Right cardiac atrium (tissue), 5 donors: ENCODE results near the gene HAUS8. TPM values are rescaled to one million over a fixed set of nuclear protein-coding genes. Genes with fewer than 3 reads are reported as not detected.
"Not testable (repeated sequence)": the region's sequence is repeated elsewhere in the genome, so short reads cannot be mapped to it uniquely, and the experiment has no call there.

ENCODE experiments used
- ATAC-seq, 2 donors: fragments of 200-7000 bp; cut with Tn5 transposase; one replicate each; pipeline versions ENCODE4 v1.8.0 to v1.9.1; 2020; ENCODE audit warnings: moderate library complexity in 2 of 2, mild to moderate bottlenecking in 1 of 2
- DNase-seq, 3 donors: peaks; one replicate each; pipeline ENCODE4 v3.0.0-alpha.2; 2020
- H3K27ac ChIP-seq: one replicate; pipeline ENCODE4 v1.5.1; 2013; ENCODE audit warnings: mild to moderate bottlenecking, low read length, control low read depth, moderate library complexity
- H3K27me3 ChIP-seq: one replicate; pipeline ENCODE4 v1.6.1; 2013; ENCODE audit not compliant: control insufficient read depth, insufficient read depth
- H3K4me1 ChIP-seq: one replicate; pipeline ENCODE4 v1.6.1; 2013; ENCODE audit warnings: low read length; ENCODE audit not compliant: control insufficient read depth, insufficient read depth
- H3K4me3 ChIP-seq: one replicate; pipeline ENCODE4 v1.5.1; 2013; ENCODE audit warnings: low read length, control low read depth
- H3K9me3 ChIP-seq: one replicate; pipeline ENCODE4 v1.6.1; 2013; ENCODE audit warnings: low read length; ENCODE audit not compliant: control insufficient read depth
- WGBS: extraction: QIAGEN DNeasy Blood & Tissue Kit; methylation state at CpG from one replicate; pipeline ENCODE4 v1.1.7; 2013; 5-methylcytosine and 5-hydroxymethylcytosine counted together
- intact Hi-C, 4 donors: fragments of 100-400 bp; cut with DNase I; formaldehyde crosslinking; loops; one replicate each; pipeline versions ENCODE4 v1.11.0 to v1.14.0; 2022 to 2023
- polyA plus RNA-seq: library from polyadenylated mRNA; stranded (reverse); fragments of 200-250 nt; gene quantifications from one replicate; pipeline ENCODE4 v1.2.3, GENCODE V29; 2013
- total RNA-seq, 4 donors: library from RNA; stranded (reverse); fragmentation: NEBNext Ultra II Directional; extraction: Animal tissue kit (Norgen Biotek cat#: 25700); gene quantifications; one replicate each; pipeline ENCODE4 v1.2.1, GENCODE V29; 2021
- donor health status: healthy with polysubstance abuse.
- donor health status: DM: no; HTN: yes; CAD: no.
- donor health status: DM: no; HTN: no; CAD: no.
- donor health status: DM: no; HTN: yes; CAD: no; lungs with severe emphysema.
- donor health status: DM: yes; HTN: yes; CAD: no.

The HAUS8 gene
- total and polyA plus RNA-seq, 5 donors = 3.3 to 6.1 (median 5.1) TPM

DNA sequence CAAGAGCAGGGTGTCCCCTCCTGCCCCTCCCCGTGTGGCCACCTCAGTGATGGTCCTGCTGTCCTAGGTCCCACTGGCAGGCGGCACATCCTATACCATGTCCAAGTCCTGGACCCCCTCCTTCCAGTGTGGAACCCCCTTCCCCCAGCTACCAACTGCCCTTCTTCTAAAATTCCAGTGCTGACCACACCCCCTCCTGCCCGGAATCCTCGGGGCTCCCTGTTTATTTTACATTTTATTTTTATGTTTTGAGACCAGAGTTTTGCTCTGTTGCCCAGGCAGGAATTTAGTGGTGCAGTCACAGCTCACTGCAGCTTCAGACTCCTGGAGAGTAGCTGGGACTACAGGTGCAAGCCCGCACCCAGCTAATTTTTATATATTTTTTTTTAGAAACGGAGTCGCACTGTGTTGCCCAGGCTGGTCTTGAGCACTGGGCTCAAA lies 47.7 kb downstream of the HAUS8 start:
- no peaks in the 10 kb centered on the region for H3K4me1 ChIP-seq
- no peaks in the 10 kb centered on the region for H3K27me3 ChIP-seq
- WGBS = 57% methylated on average over 7 of the region's 7 CpGs
- DNase-seq = no peak
- no peak overlapping the region for H3K4me3 ChIP-seq
- intact Hi-C loops = no loop called here
- ATAC-seq = no peak
- H3K27ac ChIP-seq = no peak overlapping the region
- H3K9me3 ChIP-seq = no peaks in the 10 kb centered on the region

DNA sequence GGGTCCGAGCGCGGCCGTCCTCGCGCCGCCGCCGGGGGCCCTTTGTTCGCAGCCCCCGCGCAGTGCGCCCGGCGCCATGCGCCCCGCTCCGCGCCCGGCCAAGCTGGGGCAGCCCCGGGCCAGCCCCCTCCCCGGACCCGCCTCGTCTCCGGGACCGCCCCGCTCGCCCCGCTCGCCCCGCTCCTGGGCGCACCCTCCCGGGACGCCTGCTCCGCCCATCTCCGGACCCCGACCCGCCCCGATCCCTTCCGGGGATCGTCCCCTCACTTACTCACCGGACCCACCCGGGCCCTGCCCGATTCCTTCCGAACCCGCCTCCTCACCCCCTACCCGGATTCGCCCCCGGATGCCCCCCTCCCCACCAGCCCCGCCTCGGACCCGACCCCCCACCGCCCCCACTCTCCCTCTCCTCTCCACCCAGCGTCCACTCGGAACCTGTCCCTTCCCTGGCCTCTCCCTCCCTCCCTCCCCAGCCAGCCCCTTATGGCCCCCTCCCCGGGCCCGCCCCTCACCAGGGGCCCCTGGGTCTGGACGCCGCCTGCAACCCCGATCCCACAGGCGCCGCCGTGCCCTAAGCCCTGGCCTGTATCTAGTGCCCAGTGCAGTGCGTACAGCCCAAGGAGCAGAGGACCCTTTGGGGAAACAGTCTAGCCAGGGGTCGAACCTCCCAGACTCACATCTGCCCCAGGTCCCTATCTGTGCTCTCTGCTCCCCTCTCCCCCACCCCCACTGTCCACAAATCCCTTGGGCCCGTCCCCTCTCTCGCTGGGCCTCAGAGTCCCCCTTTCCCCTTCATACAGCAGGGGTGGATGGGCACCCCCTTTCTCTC lies 48.3 kb downstream of the HAUS8 start, which contains the start of gene CPAMD8:
TSS of gene CPAMD8 (minus strand) at position 105 of the 829 bp plus-strand sequence. CDS start 168 bp downstream, outside the sequence.
- intact Hi-C loops = no loop called here
- DNase-seq (peak in 1 of 3 donors; percentile 69), ATAC-seq (peak; percentile 46 to 74)
- peak within 1 kb of the TSS; percentile 14 for H3K4me3 ChIP-seq
- no peak within 1 kb of the TSS for H3K27ac ChIP-seq
- 11% methylated on average over 65 of the region's 67 CpGs for WGBS
- no peaks in the 10 kb centered on the region for H3K27me3 ChIP-seq
- no peaks in the 10 kb centered on the region for H3K4me1 ChIP-seq
- no peaks in the 10 kb centered on the region for H3K9me3 ChIP-seq

DNA sequence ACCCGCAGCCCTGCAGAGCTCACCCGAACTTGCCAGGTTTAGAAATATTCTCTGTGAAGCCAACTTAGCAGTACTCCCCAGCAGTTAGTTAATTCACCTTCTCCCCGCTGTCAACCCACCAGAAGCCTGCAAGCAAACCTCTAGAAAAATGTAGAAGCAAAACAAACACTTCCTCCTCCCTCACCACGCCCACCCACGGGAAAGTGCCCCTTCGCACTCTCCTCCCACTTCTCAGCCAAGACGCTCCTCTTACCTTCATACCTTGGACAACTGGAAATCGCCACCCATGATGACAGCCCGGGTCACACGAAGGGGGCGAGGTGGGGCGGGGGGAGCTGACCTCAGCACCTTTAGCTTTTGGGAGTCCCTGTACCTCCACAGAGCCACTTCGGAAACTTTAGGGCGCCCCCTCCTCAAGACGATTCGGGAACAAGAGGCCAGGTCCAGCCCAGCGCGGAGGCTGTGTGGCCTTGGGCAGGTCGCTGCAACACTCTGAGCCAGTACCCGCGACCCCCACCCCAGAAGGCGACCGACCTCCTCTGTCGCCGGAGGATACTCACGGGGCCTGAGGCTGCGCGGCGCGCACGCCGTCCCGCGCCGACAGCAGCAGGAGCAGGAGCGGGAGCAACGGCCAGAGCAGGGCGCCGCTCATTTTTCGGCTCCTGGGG lies 49.1 kb downstream of the HAUS8 start:
- DNase-seq (no peak), ATAC-seq (no peak)
- no peaks in the 10 kb centered on the region for H3K27me3 ChIP-seq
- H3K27ac ChIP-seq = no peak overlapping the region
- no peaks in the 10 kb centered on the region for H3K4me1 ChIP-seq
- H3K4me3 ChIP-seq = peak overlapping the region; percentile 5
- no peaks in the 10 kb centered on the region for H3K9me3 ChIP-seq
- intact Hi-C loops = no loop called here
- under 1% methylated on average over 40 of the region's 40 CpGs for WGBS

DNA sequence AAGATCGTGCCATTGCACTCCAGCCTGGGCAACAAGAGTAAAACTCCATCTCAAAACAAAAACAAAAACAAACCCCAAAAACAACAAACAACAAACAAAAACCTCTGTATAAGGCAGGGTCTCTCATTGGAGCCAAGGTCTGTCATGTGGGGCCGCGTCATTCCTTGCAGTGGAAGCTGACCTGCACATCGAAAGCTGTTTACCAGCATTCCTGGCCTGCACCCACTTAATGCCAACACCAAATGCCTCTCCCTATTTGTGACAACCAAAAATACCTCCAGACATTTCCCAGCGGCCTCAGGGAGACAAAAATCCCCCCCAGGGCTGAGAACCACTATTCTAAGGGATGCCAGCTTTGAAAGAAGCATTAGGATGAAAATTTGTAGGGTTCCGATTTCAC lies 49.9 kb downstream of the HAUS8 start:
- ATAC-seq = no peak
- WGBS = 77% methylated on average over 6 of the region's 6 CpGs
- intact Hi-C loops = no loop called here
- no peaks in the 10 kb centered on the region for H3K9me3 ChIP-seq
- DNase-seq = no peak
- peak overlapping the region; percentile 5 for H3K4me3 ChIP-seq
- no peaks in the 10 kb centered on the region for H3K4me1 ChIP-seq
- H3K27me3 ChIP-seq = no peaks in the 10 kb centered on the region
- no peak overlapping the region for H3K27ac ChIP-seq

DNA sequence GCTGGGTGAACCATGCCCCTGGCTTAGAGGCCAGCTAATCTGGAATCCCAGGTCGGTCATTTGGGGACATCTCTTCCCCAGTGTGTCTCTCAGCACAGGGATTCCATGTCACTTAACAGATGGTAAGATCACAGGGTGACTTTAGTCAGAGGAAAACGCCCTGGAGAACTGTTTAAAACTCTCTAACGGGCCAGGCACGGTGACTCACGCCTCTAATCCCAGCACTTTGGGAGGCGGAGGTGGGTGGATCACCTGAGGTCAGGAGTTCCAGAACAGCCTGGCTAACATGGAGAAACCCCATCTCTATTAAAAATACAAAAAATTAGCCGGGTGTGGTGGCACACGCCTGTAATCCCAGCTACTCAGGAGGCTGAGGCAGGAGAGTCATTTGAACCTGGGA lies 50.3 kb downstream of the HAUS8 start:
- intact Hi-C loops, H3K27me3 ChIP-seq, H3K9me3 ChIP-seq, ATAC-seq, H3K27ac ChIP-seq, H3K4me1 ChIP-seq, H3K4me3 ChIP-seq, DNase-seq: not testable (repeated sequence)
- 88% methylated on average over 8 of the region's 8 CpGs for WGBS

DNA sequence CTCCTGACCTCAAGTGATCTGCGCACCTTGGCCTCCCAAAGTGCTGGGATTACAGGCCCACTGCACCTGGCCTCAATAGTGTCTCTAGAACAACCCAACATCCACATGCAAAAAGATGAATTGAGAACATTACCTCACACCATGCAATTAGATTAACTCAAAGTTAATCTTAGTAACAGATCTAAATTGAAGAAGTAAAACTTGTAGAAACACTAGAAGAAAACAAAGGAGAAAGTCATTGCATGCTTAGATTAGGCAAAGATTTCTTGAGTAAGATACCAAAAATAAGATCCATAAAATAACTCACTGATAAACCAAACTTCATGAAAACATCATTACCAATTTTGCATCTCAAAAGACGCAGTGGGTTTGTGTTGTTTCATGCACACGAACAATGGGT lies 51.4 kb downstream of the HAUS8 start:
- Histone ChIP-seq H3K4me3 (no peak overlapping the region), H3K9me3 (no peaks in the 10 kb centered on the region), H3K27ac (no peak overlapping the region), H3K27me3 (no peaks in the 10 kb centered on the region), H3K4me1 (no peaks in the 10 kb centered on the region)
- ATAC-seq = no peak
- DNase-seq = no peak
- 83% methylated on average over 3 of the region's 3 CpGs for WGBS
- intact Hi-C loops = no loop called here

DNA sequence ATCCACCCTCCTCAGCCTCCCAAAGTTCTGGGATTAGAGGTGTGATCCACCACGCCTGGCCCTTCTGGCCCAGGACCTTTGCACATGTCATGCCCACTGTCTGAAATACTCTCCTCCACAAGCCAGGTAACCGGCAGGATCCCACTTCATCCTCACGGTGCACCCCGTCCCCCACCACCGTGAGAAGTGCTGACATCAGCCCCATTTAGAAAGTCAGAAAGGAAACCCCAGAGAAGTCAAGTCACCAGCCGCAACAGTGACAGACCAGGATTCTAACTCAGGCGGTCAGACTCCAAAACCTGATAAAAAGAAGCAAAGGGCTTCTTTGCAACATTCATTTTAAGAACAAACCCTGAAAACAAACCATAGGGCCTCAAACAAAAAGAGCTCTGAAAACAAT lies 52.5 kb downstream of the HAUS8 start:
- intact Hi-C loops = no loop called here
- Histone ChIP-seq H3K27ac (no peak overlapping the region), H3K4me3 (no peak overlapping the region), H3K9me3 (no peaks in the 10 kb centered on the region), H3K27me3 (no peaks in the 10 kb centered on the region), H3K4me1 (no peaks in the 10 kb centered on the region)
- no peak for ATAC-seq
- 90% methylated on average over 7 of the region's 7 CpGs for WGBS
- DNase-seq = no peak

DNA sequence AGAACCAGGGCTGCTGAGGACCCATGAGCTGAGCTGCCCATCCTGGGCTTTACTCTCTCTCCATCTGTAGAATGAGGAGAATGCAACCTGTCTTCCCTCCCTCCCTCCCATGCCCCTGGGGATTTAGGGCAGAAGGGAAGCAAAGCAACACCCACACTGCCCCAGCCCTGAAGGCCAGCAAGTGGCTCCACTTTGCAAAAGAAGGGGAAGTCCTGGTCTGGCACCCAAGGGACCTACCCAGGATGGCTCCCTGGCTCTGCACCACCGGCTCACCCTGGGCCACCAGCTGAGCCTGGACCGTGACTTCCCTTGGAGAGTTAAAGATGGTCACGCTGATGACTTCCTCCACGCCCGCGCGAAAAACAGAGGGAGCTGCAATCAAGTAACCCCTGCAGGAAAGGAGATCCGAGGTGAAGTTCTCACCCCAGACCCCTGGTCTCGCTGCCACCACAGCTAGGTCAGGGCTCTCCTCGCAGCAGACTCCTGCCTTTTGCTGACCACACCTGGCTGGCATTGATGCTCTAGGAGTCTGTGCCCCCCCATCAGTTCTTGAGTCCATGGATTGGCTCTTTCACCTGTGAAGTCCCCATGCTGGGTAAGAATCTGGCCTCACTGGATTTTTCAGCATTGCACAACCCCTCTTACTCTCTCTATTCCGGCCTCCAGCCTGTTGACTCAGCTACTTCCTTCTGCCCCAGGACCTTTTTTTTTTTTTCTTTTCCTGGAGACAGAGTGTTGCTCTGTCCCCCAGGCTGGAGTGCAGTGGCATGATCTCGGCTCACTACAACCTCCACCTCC lies 53.3 kb downstream of the HAUS8 start:
- peak in 1 of 2 donors; percentile 48 for ATAC-seq
- H3K27ac ChIP-seq = no peak overlapping the region

DNA sequence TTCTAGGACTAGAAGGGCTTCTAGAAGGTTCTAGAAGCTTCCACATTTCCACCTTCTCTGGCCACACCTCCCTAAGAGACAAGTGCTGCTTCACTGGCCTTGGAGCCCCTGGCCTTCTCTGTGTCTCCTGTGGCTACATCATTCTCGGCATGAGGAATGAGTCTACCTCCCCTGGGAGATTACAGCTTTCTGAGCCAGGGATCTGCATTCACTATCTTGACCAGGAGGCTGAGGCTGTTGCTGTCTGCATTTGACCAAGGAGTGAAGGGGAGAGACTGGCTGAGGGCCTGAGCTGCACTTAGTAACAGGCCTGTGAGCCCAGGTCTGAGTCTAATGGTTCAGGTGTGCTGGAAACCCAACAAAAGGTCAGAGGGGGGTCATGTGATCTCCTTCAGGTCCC lies 53.9 kb downstream of the HAUS8 start:
- intact Hi-C loops = no loop called here
- Histone ChIP-seq H3K4me3 (no peak overlapping the region), H3K9me3 (no peaks in the 10 kb centered on the region), H3K4me1 (no peaks in the 10 kb centered on the region), H3K27me3 (no peaks in the 10 kb centered on the region), H3K27ac (no peak overlapping the region)
- WGBS = 60% methylated on average over 1 of the region's 1 CpG
- DNase-seq (no peak), ATAC-seq (no peak)

More for the DNA sequence above, 53.3 kb downstream of the HAUS8 start:
- intact Hi-C loops = no loop called here
- Histone ChIP-seq H3K9me3 (no peaks in the 10 kb centered on the region), H3K27me3 (no peaks in the 10 kb centered on the region), H3K4me3 (no peak overlapping the region), H3K4me1 (no peaks in the 10 kb centered on the region)
- 80% methylated on average over 12 of the region's 12 CpGs for WGBS
- no peak for DNase-seq

DNA sequence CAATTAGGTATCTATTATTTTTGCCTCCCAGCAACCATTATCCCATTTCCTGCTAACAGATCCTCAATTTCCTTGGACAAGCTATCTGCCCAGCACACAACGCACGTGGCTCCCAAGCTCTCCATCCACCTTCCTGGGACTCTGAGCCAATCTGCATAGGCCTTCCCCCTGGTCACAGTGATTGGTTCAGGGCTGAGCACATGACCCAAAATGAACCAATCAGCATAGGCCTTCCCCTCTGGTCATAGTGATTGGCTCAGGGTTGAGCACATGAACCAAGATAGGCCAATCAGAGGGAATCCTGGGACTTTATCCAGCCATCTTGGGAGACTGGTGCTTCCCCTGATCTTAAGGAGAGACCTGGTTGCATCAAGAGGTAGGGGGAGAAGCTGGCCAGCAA lies 54.4 kb downstream of the HAUS8 start:
- DNase-seq (no peak), ATAC-seq (peak in 1 of 2 donors; percentile 29)
- intact Hi-C loops = no loop called here
- H3K9me3 ChIP-seq = no peaks in the 10 kb centered on the region
- H3K27me3 ChIP-seq = no peaks in the 10 kb centered on the region
- H3K4me1 ChIP-seq = no peaks in the 10 kb centered on the region
- no peak overlapping the region for H3K4me3 ChIP-seq
- 62% methylated on average over 2 of the region's 2 CpGs for WGBS
- H3K27ac ChIP-seq = no peak overlapping the region

DNA sequence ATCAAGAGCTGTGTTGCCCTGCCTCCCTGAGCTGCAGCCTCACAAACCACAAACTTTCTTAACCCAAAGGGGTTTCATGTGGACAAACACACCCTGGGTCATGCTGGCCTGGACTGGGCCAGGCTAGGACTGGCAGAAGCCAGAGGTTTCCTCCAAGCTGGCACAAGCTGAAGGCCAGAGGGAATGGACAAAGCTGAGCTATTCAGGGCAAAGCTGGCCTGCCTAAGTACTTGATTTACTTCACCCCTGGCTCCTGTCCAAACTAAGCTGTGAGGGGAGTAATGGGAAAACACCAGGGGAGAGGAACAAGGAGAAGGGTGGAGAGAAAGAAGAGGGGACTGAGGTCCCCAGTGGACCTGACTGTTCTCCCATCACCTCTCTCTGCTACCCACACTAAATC lies 54.9 kb downstream of the HAUS8 start:
- Histone ChIP-seq H3K4me1 (no peaks in the 10 kb centered on the region), H3K9me3 (no peaks in the 10 kb centered on the region), H3K27me3 (no peaks in the 10 kb centered on the region), H3K4me3 (no peak overlapping the region), H3K27ac (no peak overlapping the region)
- ATAC-seq = peak in 1 of 2 donors; percentile 52
- intact Hi-C loops = no loop called here
- no peak for DNase-seq
